H54 (cell line): Measurements from ENCODE around the gene COL16A1.
A peak's percentile ranks its signal among the peaks of the same experiment; 100 is the strongest.
"Not testable (repeated sequence)": the region's sequence is repeated elsewhere in the genome, so short reads cannot be mapped to it uniquely, and the experiment has no call there.

ENCODE experiments used
- DNase-seq: peaks from one replicate; pipeline ENCODE4 v3.0.0; 2011; ENCODE audit warnings: low spot score, mixed read lengths; ENCODE audit not compliant: insufficient read length
- FAIRE-seq: peaks from 3 replicates; lab custom pipeline; 2011; peaks lifted over from hg19 to GRCh38; lab: Jason Lieb, UNC
- POLR2A ChIP-seq: IDR thresholded peaks from 2 replicates; pipeline ENCODE4 v1.6.1; 2011; ENCODE audit warnings: low read depth, mild to moderate bottlenecking, low read length

The COL16A1 gene

DNA sequence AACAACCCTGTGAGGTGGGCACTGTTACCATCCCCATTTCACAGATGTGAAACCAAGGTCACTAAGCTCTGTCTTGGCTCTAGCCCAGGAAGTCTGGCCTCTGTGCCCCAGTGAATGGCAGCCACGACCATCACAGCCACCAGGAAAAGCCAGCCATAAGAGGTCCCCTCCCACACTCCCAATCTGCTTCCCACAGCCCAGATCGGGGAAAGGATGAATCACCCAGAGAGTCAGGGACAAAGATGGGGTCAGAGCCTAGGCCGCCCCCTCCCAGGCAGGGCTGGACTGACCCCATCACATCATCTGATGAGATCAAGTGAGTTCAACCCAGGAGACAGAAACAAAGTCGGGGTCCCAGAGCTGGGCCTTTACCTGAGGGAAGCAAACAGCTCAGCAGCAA lies 22.9 kb upstream of the COL16A1 start:
- no peak for FAIRE-seq
- no peak for TF ChIP-seq POLR2A
- no peak for DNase-seq

DNA sequence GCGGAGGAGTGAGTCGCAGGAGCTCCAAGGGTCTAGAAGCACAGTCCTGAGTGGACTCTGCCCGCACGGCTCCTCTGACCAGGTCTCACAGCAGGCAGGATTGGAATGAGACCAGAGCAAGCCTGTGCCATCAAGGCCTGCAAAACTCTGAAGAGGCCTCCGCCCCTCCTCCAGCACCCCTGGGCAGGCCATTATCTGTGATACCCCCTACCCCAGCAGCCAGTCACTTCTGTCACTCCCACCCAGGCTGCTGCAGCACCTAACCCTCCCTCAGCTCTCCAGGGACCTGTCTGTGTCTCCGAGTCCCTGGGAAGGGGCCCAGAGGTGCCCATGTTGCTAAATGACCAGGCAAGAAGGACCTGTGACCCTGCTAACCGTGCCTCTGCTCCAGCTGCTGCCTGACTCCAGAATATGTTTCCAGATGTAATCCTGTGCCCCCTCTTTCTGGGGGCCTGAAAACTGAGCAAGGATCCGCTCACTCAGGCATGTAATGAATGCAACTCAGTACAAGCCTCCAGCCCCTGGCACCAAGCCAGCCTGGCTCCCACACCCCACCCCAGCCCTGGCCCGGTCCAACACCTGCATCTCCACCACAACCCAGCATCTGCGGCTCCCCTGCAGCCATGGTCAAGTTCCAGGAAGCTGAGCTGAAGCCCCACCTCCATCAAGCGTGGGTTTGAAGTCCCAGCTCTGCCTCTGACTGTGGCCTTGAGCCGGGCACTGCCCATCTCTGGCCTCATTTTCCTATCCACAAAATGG lies 22.1 kb upstream of the COL16A1 start:
- DNase-seq (no peak), FAIRE-seq (no peak)
- TF ChIP-seq POLR2A = no peak

DNA sequence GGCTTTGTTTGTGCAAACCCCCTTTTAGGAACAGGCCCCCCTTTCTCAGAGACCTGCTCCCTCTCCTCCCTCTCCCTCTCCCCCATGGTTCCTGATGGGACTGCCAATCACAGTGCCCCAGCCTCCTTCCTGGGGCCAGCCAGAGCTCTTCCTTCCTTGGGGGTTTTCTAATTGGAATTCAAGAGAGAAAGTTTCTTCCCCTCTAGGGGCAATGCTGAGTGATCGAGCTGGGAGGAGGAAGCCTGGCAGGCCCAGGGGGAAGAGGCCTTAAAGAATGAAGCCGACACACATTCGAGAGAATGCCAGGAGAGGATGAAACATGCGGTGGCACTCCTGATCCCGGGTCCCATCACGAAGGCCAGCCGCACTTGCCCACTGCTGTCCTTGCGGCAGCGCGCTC lies 21.3 kb upstream of the COL16A1 start:
- TF ChIP-seq POLR2A = no peak
- DNase-seq (no peak), FAIRE-seq (no peak)

DNA sequence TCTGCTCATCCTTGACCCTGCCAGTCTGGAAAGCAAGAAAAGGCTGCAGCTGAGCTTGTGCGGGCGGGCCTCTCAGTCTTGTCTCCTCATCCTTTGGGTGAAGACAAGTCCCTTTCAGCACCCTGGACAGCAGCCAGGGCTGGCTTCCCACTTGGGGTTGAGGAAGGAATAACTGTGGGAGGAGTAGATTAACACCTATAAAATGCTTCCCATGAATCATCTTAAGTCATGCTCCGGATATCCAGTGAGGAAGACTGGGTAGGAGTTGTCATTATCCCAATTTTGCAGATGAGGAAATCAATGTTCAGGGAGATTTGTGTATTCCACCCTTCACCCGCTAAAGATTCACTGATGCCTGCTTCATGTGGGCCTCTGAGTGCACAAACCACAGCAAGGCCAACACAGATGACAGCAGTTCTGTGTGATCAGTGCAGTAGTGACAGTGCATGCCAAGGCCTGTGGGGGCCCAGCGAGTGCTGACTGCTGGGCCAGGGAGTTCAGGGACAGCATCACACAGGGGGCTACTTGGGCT lies 20.1 kb upstream of the COL16A1 start:
- no peak for TF ChIP-seq POLR2A
- DNase-seq = peak; percentile 71
- FAIRE-seq = no peak

DNA sequence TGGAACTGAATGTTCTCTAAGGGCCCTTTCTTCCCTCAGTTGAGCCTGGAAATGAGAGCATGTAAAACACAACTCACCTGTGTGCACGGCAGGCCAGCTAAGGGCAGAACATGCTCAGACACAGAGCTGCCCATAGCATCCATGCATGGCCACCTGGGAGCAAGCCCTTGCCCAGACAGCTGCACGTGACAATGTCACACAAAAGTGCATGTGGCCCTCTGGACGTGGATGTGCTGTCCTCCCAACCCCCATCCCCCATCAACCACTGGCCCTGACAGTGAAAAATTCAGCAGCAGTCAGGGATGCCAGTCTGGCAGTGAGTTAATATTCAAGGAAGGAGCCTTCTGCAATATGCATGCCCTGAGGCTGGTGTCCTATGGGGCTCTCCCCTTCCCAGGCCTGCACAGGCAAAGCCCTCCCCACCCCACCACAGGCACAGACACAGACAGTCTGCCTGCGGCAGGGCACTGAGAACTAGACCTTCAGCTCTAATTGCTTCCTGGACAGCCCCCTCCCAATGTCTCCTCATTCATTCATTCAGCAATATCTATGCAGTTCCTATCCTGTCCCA lies 14.6 kb upstream of the COL16A1 start:
- DNase-seq = no peak
- FAIRE-seq = no peak
- no peak for TF ChIP-seq POLR2A

DNA sequence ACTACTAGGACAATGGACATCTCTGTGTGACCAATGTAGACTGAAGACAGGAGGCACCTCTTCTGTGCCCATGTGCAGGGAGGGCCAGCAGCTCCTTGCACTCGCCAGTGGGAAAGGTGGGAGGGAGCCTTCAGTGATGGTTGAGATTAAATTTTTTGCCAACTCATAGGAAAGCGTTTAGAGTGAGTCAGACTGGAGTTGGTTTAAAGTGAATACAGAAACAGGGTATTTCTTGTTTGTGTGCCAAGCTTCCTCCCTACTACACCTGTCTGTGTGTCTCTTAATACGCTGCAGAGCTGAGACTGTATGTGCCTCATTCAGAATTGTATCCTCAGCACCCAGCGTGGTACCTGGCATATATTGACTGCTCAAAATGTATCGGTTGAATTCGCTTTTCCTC lies 13.5 kb upstream of the COL16A1 start:
- DNase-seq (peak; percentile 53), FAIRE-seq (no peak)
- TF ChIP-seq POLR2A = no peak

DNA sequence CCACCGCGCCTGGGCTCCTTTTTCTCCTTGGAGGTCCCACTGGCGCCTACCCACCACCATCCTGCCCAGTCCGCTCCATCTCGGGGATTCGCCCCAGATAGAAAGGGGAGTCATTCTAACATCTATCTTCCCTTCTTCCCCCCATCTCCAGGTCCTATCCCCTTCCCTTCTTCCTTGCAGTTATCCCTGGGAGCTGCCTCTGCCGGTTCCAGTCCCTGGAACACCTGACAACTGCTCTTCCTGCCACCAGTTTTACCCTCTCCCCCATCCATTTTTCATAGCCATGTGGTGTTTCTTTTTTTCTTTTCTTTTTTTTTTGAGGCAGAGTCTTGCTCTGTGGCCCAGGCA lies 12.0 kb upstream of the COL16A1 start:
- TF ChIP-seq POLR2A = no peak
- FAIRE-seq = no peak
- DNase-seq = no peak

DNA sequence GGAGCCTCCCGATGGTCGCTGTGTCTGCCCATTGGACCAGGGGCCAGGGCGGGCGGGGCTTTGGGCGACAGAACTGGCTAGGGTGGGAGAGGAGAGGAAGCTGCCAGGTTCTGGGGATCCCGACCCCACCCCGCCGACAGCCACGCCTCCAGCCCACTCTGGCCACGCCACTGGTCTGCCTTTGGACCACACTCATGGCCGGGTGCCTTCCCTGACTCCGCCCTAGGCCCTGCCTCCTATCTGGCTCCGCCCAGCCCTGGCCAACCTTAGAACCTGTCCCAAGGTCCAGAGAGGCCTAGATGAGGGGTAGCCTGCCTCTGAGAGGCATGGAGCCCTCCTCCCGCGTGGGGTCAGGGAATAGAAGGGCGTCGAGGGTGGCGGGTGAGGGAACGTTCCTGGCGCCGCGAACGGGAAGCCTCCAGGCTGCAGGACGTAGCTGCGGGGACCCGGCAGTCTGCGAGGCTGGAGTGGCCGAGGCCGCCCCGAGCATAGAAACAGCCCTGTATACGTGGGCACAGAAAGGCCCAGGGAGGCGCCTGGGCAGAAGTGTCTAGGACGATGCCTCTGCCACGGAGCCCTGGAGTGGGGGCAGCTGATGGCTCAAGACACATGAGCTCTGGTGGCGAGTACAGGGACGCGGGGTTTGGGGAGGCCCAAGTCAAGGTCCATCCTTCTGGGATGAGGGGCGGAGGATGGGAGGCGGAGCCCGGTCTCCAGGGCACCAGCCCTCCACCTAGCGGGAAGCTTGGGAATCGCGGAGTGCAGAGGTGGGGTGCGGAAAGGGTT lies 11.5 kb upstream of the COL16A1 start:
- DNase-seq = peak; percentile 90
- FAIRE-seq = peak; percentile 48
- peak; percentile 56; the same call in 1 of the 2 replicates for TF ChIP-seq POLR2A

DNA sequence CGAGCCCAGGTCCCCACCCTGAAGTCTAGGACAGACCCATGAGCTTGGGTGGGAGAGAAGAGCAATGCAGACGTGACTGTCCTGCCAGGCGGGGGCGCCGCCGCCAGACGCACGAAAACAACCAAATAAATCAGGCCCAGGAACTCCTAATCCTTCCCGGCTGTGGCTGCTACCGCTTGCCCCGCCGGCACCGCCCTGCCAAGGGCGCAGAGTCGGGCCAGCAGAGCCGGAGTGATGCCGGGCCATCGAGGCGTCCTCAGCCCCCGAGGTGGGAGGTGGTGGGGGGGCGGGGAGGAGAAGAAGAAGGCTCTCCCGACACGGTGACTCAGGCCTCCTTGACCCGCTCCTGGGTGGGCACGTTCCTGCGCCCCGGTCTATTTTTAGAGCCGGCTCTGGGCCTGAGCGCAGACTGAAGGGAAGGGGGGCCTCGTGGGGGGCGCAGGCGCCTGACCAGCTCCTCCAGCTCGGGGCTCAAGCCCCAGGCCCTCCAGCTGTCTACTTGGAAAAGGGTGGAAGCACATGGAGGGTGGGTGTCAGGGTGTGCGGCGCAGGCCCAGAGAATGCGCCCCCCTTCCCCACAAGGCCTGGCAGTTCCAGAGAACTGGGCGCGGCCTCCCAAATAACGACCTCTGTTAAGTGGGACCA lies 10.7 kb upstream of the COL16A1 start:
- DNase-seq = peak; percentile 33
- TF ChIP-seq POLR2A = no peak
- no peak for FAIRE-seq

DNA sequence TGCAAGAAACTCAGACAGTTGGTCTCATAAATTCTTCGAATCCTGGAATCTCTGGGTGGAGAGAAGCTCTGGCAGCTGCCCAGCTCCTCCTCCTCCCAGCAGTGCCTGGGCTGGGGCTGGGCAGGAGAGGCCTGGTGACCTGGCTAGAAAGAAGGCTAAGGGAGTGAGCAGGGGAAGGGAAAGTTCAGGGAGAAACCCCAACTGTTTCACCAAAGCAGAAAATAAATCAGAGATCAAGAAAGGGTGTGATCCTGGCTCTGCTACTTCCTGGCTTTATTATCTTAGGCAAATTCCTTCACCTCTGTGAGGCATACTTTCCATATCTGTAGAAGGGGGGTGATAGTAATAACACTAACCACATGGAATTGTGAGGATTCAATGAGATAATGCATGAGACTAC lies 8.8 kb upstream of the COL16A1 start:
- DNase-seq (peak; percentile 45), FAIRE-seq (no peak)
- TF ChIP-seq POLR2A = no peak

DNA sequence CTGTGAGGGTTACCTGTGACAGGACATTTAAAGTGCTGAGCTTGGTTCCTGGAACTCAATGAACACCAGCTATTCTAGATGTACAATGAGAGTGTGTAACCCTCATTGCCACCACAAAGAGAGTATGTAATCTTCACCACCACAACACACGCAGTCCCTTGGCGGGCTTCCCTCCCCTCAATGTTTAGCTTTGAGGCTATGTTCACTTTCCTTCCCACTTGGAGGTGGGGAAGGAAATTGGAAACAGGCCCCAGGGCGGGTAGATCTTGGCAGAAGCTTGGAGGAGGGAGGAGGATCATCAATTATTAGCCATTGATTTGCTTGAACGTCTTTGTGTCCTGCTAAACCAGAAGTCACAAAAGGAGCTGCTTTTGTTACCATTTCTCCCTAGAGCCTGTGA lies 8.3 kb upstream of the COL16A1 start:
- DNase-seq (no peak), FAIRE-seq (no peak)
- no peak for TF ChIP-seq POLR2A

DNA sequence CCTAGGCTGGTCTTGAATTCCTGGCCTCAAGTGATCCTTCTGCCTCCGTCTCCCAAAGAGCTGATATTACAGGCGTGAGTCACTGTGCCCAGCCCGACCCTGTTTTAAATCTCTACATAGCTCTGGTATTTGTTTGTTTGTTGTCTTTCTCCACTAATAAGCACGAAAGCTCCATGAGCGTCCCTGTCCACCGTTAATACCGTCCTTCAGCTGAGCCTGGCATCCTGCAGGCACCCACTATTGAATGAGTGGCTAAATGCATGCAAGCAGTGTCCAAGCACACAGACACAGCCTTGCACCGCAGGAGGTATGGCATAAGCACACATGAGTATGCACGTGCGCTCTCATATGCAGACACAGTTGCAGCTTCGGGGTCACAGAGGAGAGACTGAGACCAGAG lies 4.5 kb upstream of the COL16A1 start:
- FAIRE-seq = no peak
- DNase-seq = no peak
- no peak for TF ChIP-seq POLR2A

DNA sequence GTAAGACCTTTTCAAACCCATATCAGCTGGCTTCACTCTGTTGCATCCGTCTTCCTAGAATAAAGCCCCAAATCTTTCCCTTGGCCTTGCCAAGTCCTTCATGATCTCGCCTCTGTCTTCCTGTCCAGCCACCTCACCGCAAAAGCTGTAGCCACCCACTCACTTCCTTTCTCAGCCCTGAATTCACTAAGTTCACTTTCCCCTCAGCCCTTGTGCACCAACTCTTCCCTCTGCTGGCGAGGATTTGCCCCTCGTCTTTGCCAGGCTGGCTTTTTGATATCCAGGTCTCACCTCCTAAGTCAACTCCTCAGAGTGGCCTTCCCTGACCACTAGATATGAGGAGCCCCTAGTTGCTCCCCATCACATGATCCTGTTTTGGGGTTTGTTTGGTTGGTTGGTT lies 3.9 kb upstream of the COL16A1 start:
- DNase-seq = no peak
- TF ChIP-seq POLR2A = no peak
- FAIRE-seq = no peak

DNA sequence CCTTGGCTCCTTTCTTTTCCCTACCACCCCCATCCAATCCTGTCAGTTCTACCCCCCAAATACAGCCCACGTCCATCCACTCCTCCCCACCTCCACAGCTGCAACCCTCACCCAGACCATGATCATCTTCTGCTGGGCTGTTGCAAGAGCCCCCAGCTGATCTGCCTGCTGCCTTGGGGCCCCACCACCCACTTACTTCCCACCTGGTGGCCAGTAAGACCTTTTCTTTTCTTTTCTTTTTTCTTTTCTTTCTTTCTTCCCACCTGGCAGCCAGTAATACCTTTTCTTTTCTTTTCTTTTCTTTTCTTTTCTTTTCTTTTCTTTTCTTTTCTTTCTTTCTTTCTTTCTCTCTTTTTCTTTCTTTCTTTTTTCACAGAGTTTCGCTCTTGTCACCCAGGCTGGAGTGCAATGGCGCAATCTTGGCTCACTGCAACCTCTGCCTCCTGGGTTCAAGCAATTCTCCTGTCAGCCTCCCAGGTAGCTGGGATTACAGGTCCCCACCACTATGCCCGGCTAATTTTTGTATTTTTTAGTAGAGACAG lies 3.3 kb upstream of the COL16A1 start:
- DNase-seq, FAIRE-seq: not testable (repeated sequence)
